ENCODE results near the gene CRAMP1. TPM values are rescaled to one million over a fixed set of nuclear protein-coding genes. Genes with fewer than 3 reads are reported as not detected.

CRAMP1 gene
- total RNA-seq, 1 experiment from 2014 or later, result 22.9 TPM

- H3K9me2 ChIP-seq (ENCODE audit: insufficient read depth), result no peaks in the 10 kb centered on the region
- POLR2A ChIA-PET, result no interaction called here
- 0 out of 4 replicates have a peak, but pooled peaks cover 0 to 3% of the 10 kb centered on the region in 2 experiments for H3K36me3 ChIP-seq (ENCODE audit: control insufficient read depth in 1 of 2, insufficient read depth in 2 of 2, low read length in 2 of 2)
- CTCF ChIA-PET, result no interaction called here
- DNase-seq (ENCODE audit: low read depth, low spot score) (no peak), ATAC-seq (no peak)
- H2AFZ ChIP-seq (ENCODE audit: low read depth, low read length, poor library complexity, severe bottlenecking), result no peak overlapping the region
- no peak overlapping the region for H3K4me3 ChIP-seq (replicated peaks in 1 of 2; ENCODE audit: low read depth in 1 of 2, low read length in 2 of 2)
- no peak for TF ChIP-seq ZFX (IDR thresholded peaks at IDR 0.05)
- no peak for TF ChIP-seq SIN3A (IDR thresholded peaks at IDR 0.05; ENCODE audit: low read depth)
- no peak for TF ChIP-seq EZH2 (IDR thresholded peaks at IDR 0.05)
- no peak overlapping the region for H3K27ac ChIP-seq (ENCODE audit: low read depth, low read length)
- no peaks in the 10 kb centered on the region for H4K20me1 ChIP-seq (ENCODE audit: insufficient read depth)
- H3K9me3 ChIP-seq (ENCODE audit: control insufficient read depth in 1 of 2, insufficient read depth in 1 of 2, low read depth in 1 of 2, low read length in 2 of 2), result no peaks in the 10 kb centered on the region
- no peaks in the 10 kb centered on the region for H3K79me2 ChIP-seq (ENCODE audit: insufficient read depth, low read length)
- H3K4me1 ChIP-seq (ENCODE audit: control insufficient read depth in 1 of 2, insufficient read depth in 2 of 2, low read length in 2 of 2), result no peaks in the 10 kb centered on the region
- intact Hi-C loops (cut with micrococcal nuclease), result no loop called here
- RAD21 ChIA-PET (ENCODE audit: low non-redundant PET in 1 of 2, low total read pairs in 2 of 2, uncharacterized antibody in 2 of 2, unreplicated experiment in 2 of 2), result no interaction called here
- BruUV-seq (replicated peaks), result no TSS peak
- no peak overlapping the region for H3K9ac ChIP-seq (ENCODE audit: low read length)
- no peaks in the 10 kb centered on the region for H3K27me3 ChIP-seq (ENCODE audit: insufficient read depth, low read length)
- no peak overlapping the region for H3K4me2 ChIP-seq (ENCODE audit: low read length)
Observed at GRCh38 chr16:1601489-1601888, 10.7 kb upstream of the CRAMP1 start.

DNA sequence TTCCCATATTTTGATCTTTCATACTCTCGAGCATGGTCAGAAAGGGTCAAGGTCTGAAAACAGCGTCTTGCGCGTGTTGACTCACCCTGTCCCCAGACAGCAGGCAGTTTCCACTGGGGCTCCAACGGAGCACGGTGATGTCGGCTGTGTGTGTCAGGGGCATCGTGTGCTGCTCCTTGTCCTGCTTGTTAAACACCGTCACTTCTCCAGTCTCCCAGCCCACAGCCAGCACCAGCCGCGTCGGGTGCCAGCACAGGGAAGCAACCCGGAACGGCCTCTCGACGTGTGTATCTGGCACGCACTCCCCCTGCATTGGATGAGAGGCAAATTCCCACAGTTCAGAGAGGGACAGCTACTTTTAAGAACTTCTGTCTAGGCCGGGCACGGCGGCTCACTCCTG lies 9.9 kb upstream of the CRAMP1 start:
- H3K9ac ChIP-seq (ENCODE audit: low read length), result no peak overlapping the region
- H3K36me3 ChIP-seq (ENCODE audit: control insufficient read depth in 1 of 2, insufficient read depth in 2 of 2, low read length in 2 of 2), result peaks cover 3 to 7% of the 10 kb centered on the region in 2 experiments; a peak in 1 of 4 replicates
- H3K4me2 ChIP-seq (ENCODE audit: low read length), result no peak overlapping the region
- ChIA-PET POLR2A (no interaction called here), CTCF (no interaction called here), RAD21 (ENCODE audit: low non-redundant PET in 1 of 2, low total read pairs in 2 of 2, uncharacterized antibody in 2 of 2, unreplicated experiment in 2 of 2) (no interaction called here)
- H3K27me3 ChIP-seq (ENCODE audit: insufficient read depth, low read length), result no peaks in the 10 kb centered on the region
- no peaks in the 10 kb centered on the region for H3K4me1 ChIP-seq (ENCODE audit: control insufficient read depth in 1 of 2, insufficient read depth in 2 of 2, low read length in 2 of 2)
- TF ChIP-seq MAX (IDR thresholded peaks at IDR 0.05) (no peak), ELF1 (IDR thresholded peaks at IDR 0.05; ENCODE audit: borderline replicate concordance, low read depth) (no peak), POLR2A (IDR thresholded peaks at IDR 0.05; ENCODE audit: borderline replicate concordance, extremely low read depth, insufficient read depth, insufficient read length) (no peak), ZBTB33 (IDR thresholded peaks at IDR 0.05; ENCODE audit: extremely low read depth, insufficient replicate concordance, low read length) (no peak), POLR2AphosphoS5 (IDR thresholded peaks at IDR 0.05; ENCODE audit: low read depth, low read length) (no peak)
- H3K27ac ChIP-seq (ENCODE audit: low read depth, low read length), result no peak overlapping the region
- H2AFZ ChIP-seq (ENCODE audit: low read depth, low read length, poor library complexity, severe bottlenecking), result no peak overlapping the region
- intact Hi-C loops (cut with micrococcal nuclease), result no loop called here
- H3K79me2 ChIP-seq (ENCODE audit: insufficient read depth, low read length), result no peaks in the 10 kb centered on the region
- no peak for DNase-seq (ENCODE audit: low read depth, low spot score)
- H3K9me3 ChIP-seq (ENCODE audit: control insufficient read depth in 1 of 2, insufficient read depth in 1 of 2, low read depth in 1 of 2, low read length in 2 of 2), result no peaks in the 10 kb centered on the region
- ATAC-seq, result no peak
- no peaks in the 10 kb centered on the region for H3K9me2 ChIP-seq (ENCODE audit: insufficient read depth)
- no peaks in the 10 kb centered on the region for H4K20me1 ChIP-seq (ENCODE audit: insufficient read depth)
- no TSS peak for BruUV-seq (replicated peaks)
- H3K4me3 ChIP-seq (replicated peaks in 1 of 2; ENCODE audit: low read depth in 1 of 2, low read length in 2 of 2), result no peak overlapping the region
